Measurements from ENCODE around the gene SOX6. TPM values are rescaled to one million over a fixed set of nuclear protein-coding genes. Genes with fewer than 3 reads are reported as not detected.

SOX6 gene
- total RNA-seq, 2 donors from 2014 or later: 3.1 to 15.5 TPM

GRCh38 chr11:15989685-15990084 is 366.7 kb downstream of the SOX6 start:
- H3K27me3 ChIP-seq (replicated peaks; ENCODE audit: insufficient read depth): no peaks in the 10 kb centered on the region
- H3K4me3 ChIP-seq: no peak overlapping the region
- H3K36me3 ChIP-seq: no peaks in the 10 kb centered on the region
- TF ChIP-seq POLR2AphosphoS5 (IDR thresholded peaks at IDR 0.05): no peak
- TF ChIP-seq CTCF (IDR thresholded peaks at IDR 0.05): no peak
- TF ChIP-seq POLR2A (IDR thresholded peaks at IDR 0.05): no peak
- no peaks in the 10 kb centered on the region for H3K4me1 ChIP-seq (replicated peaks)
- no peak overlapping the region for H3K27ac ChIP-seq
- no peak for DNase-seq (ENCODE audit: low spot score)
- intact Hi-C loops (cut with DNase I): loop anchor here (10.0 kb wide), 1 partner anchor 335 kb away; no protein-coding TSS in a partner anchor
- no peaks in the 10 kb centered on the region for H3K9me3 ChIP-seq
- 75% methylated on average over 1 of the region's 1 CpG for WGBS

GRCh38 chr11:15988693-15989231 is 367.6 kb downstream of the SOX6 start:
- TF ChIP-seq CTCF (IDR thresholded peaks at IDR 0.05) (peak in 1 of 4 experiments; percentile 24), POLR2AphosphoS5 (IDR thresholded peaks at IDR 0.05) (no peak)
- H3K9me3 ChIP-seq: no peaks in the 10 kb centered on the region
- no peaks in the 10 kb centered on the region for H3K27me3 ChIP-seq (replicated peaks; ENCODE audit: insufficient read depth)
- intact Hi-C loops (cut with DNase I): loop anchor here (10.0 kb wide), 1 partner anchor 334 kb away; no protein-coding TSS in a partner anchor
- no peak for DNase-seq (ENCODE audit: low spot score)
- H3K36me3 ChIP-seq: no peaks in the 10 kb centered on the region
- no peak overlapping the region for H3K4me3 ChIP-seq
- WGBS: 80% methylated on average over 14 of the region's 14 CpGs
- H3K27ac ChIP-seq: no peak overlapping the region
- H3K4me1 ChIP-seq (replicated peaks): no peaks in the 10 kb centered on the region

GRCh38 chr11:15988016-15988550 is 368.3 kb downstream of the SOX6 start:
- WGBS: 65% methylated on average over 2 of the region's 2 CpGs
- Histone ChIP-seq H3K27me3 (replicated peaks; ENCODE audit: insufficient read depth) (no peaks in the 10 kb centered on the region), H3K36me3 (no peaks in the 10 kb centered on the region), H3K9me3 (no peaks in the 10 kb centered on the region), H3K4me3 (no peak overlapping the region), H3K4me1 (replicated peaks) (no peaks in the 10 kb centered on the region), H3K27ac (no peak overlapping the region)
- no peak for TF ChIP-seq POLR2AphosphoS5 (IDR thresholded peaks at IDR 0.05)
- no peak for TF ChIP-seq CTCF (IDR thresholded peaks at IDR 0.05)
- no peak for TF ChIP-seq POLR2A (IDR thresholded peaks at IDR 0.05)
- intact Hi-C loops (cut with DNase I): loop anchor here (10.0 kb wide), 1 partner anchor 333 kb away; no protein-coding TSS in a partner anchor
- no peak for DNase-seq (ENCODE audit: low spot score)

- no peak for TF ChIP-seq CTCF (IDR thresholded peaks at IDR 0.05)
- TF ChIP-seq POLR2A (IDR thresholded peaks at IDR 0.05): no peak
- TF ChIP-seq POLR2AphosphoS5 (IDR thresholded peaks at IDR 0.05): no peak
- no peak for DNase-seq (ENCODE audit: low spot score)
- no peaks in the 10 kb centered on the region for H3K4me1 ChIP-seq (replicated peaks)
- H3K4me3 ChIP-seq: no peak overlapping the region
- H3K9me3 ChIP-seq: no peaks in the 10 kb centered on the region
- H3K36me3 ChIP-seq: no peaks in the 10 kb centered on the region
- 63% methylated on average over 5 of the region's 5 CpGs for WGBS
- H3K27me3 ChIP-seq (replicated peaks; ENCODE audit: insufficient read depth): no peaks in the 10 kb centered on the region
- H3K27ac ChIP-seq: no peak overlapping the region
- intact Hi-C loops (cut with DNase I): loop anchor here (10.0 kb wide), 1 partner anchor 332 kb away; no protein-coding TSS in a partner anchor
Measured at GRCh38 chr11:15987046-15987445, 369.3 kb downstream of the SOX6 start.

GRCh38 chr11:15985860-15986139 is 370.5 kb downstream of the SOX6 start:
- Histone ChIP-seq H3K36me3 (no peaks in the 10 kb centered on the region), H3K4me1 (replicated peaks) (no peaks in the 10 kb centered on the region), H3K4me3 (no peak overlapping the region), H3K27me3 (replicated peaks; ENCODE audit: insufficient read depth) (no peaks in the 10 kb centered on the region), H3K9me3 (no peaks in the 10 kb centered on the region), H3K27ac (no peak overlapping the region)
- no peak for TF ChIP-seq POLR2A (IDR thresholded peaks at IDR 0.05)
- intact Hi-C loops (cut with DNase I): loop anchor here (10.0 kb wide), 1 partner anchor 331 kb away; no protein-coding TSS in a partner anchor
- DNase-seq (ENCODE audit: low spot score): no peak

Data from prostate gland (tissue), 2 donors.